Type B pancreatic cell (in vitro differentiated cells): ENCODE results near the gene GPR107. TPM values are rescaled to one million over a fixed set of nuclear protein-coding genes. Genes with fewer than 3 reads are reported as not detected.

Experiments used
- DNase-seq: peaks from one replicate; pipeline ENCODE4 v3.0.0; 2021; ENCODE audit warnings: mixed read lengths; ENCODE audit not compliant: unreplicated experiment; ENCODE audit errors: extremely low spot score
- H3K27ac Mint-ChIP-seq: 2 replicates; pipeline ENCODE4 v1.8.0; 2021; ENCODE audit warnings: mild to moderate bottlenecking, mixed read lengths
- H3K27me3 Mint-ChIP-seq: 2 replicates; pipeline ENCODE4 v1.8.0; 2021; ENCODE audit warnings: mixed read lengths
- H3K36me3 Mint-ChIP-seq: 2 replicates; pipeline ENCODE4 v1.8.0; 2021; ENCODE audit warnings: mixed read lengths
- H3K4me1 Mint-ChIP-seq: one replicate; pipeline ENCODE4 v1.8.0; 2021; ENCODE audit warnings: mixed read lengths; ENCODE audit not compliant: unreplicated experiment
- H3K4me3 Mint-ChIP-seq: 2 replicates; pipeline ENCODE4 v1.8.0; 2021; ENCODE audit warnings: mild to moderate bottlenecking, mixed read lengths
- H3K9me3 Mint-ChIP-seq: 2 replicates; pipeline ENCODE4 v1.8.0; 2021; ENCODE audit warnings: mixed read lengths
- CTCF ChIP-seq: fragments of 200-600 bp; sonication (generic); conservative IDR thresholded peaks from 2 replicates; pipeline ENCODE4 v1.5.0; 2021; ENCODE audit warnings: antibody characterized with exemption, mild to moderate bottlenecking
- total RNA-seq: library from RNA; stranded (reverse); gene quantifications from 2 replicates; pipeline ENCODE4 v1.2.1, GENCODE V29; 2021; ENCODE audit warnings: low replicate concordance

Gene GPR107
- total RNA-seq, 1 donor from 2014 or later: 43.6 TPM

DNA sequence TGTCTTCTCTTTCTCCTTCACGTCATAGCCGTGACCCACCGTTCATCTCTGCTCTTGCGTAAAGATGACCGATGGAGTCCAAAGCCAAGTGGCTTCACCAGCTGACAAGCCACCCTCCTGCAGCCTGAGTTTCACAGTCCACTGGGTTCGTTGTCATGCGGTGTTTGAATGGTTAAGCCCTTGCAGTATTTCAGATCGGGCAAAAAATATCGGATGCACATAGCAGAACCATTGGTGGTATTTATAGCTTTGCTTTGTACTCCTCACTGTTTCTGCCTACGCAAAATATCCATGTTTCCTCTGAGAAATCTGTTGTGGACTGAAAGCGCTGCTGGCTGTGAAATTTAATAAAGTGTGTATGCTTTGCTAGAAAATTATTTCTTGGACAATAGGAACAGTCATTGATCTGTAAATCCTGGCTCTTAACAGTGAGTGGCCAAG, 84.0 kb downstream of the GPR107 start:
- H3K9me3 Mint-ChIP-seq: no peaks in the 10 kb centered on the region
- no peaks in the 10 kb centered on the region for H3K27me3 Mint-ChIP-seq
- no peak overlapping the region for H3K4me3 Mint-ChIP-seq
- H3K27ac Mint-ChIP-seq: peak overlapping the region; percentile 73
- peaks cover 31% of the 10 kb centered on the region for H3K4me1 Mint-ChIP-seq
- TF ChIP-seq CTCF: no peak
- H3K36me3 Mint-ChIP-seq: peaks cover 13% of the 10 kb centered on the region
- DNase-seq: no peak

- H3K4me3 Mint-ChIP-seq: no peak overlapping the region
- H3K4me1 Mint-ChIP-seq: peaks cover 27% of the 10 kb centered on the region
- no peak for TF ChIP-seq CTCF
Measured at GRCh38 chr9:130138171-130138653, 84.5 kb downstream of the GPR107 start.

GRCh38 chr9:130138791-130139190, 85.1 kb downstream of the GPR107 start:
- TF ChIP-seq CTCF: no peak
- Mint-ChIP-seq H3K9me3 (no peaks in the 10 kb centered on the region), H3K27ac (peak overlapping the region; percentile 73), H3K27me3 (no peaks in the 10 kb centered on the region), H3K4me3 (no peak overlapping the region), H3K4me1 (peaks cover 33% of the 10 kb centered on the region), H3K36me3 (peaks cover 5% of the 10 kb centered on the region)
- no peak for DNase-seq

More at GRCh38 chr9:130138171-130138653, 84.5 kb downstream of the GPR107 start:
- Mint-ChIP-seq H3K36me3 (peaks cover 10% of the 10 kb centered on the region), H3K27ac (peak overlapping the region; percentile 73), H3K27me3 (no peaks in the 10 kb centered on the region), H3K9me3 (no peaks in the 10 kb centered on the region)
- no peak for DNase-seq

DNA sequence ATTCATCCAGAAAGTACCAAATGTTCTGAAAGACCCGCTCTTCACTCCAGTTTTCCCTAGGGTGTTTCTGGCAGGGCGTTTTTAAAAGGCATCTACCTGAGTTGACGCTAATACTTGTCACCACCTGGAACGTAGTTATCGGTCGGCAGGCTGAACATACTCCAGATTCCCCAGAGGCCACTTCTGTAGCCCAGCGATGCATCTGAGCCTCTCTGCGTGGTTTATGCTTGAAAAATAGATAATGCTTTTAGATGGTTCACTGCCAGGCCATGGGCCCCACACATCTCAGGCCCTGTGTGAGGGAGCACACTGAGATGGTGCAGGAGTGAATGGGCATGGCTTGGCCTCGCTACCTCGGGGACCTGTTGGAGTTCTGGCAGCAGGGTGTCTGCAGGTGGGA, 85.5 kb downstream of the GPR107 start:
- Mint-ChIP-seq H3K9me3 (no peaks in the 10 kb centered on the region), H3K4me3 (no peak overlapping the region), H3K27me3 (no peaks in the 10 kb centered on the region), H3K36me3 (peaks cover 5% of the 10 kb centered on the region), H3K4me1 (peaks cover 36% of the 10 kb centered on the region), H3K27ac (peak overlapping the region; percentile 73)
- no peak for TF ChIP-seq CTCF
- DNase-seq: no peak

- Mint-ChIP-seq H3K27me3 (no peaks in the 10 kb centered on the region), H3K9me3 (no peaks in the 10 kb centered on the region), H3K36me3 (peaks cover 4% of the 10 kb centered on the region), H3K27ac (no peak overlapping the region), H3K4me3 (no peak overlapping the region), H3K4me1 (peaks cover 36% of the 10 kb centered on the region)
- no peak for TF ChIP-seq CTCF
- no peak for DNase-seq
Measured at GRCh38 chr9:130140706-130141105, 87.0 kb downstream of the GPR107 start.

- H3K27ac Mint-ChIP-seq: no peak overlapping the region
- H3K27me3 Mint-ChIP-seq: peaks cover 2% of the 10 kb centered on the region
- no peak overlapping the region for H3K4me3 Mint-ChIP-seq
- H3K4me1 Mint-ChIP-seq: peaks cover 36% of the 10 kb centered on the region
- no peak for TF ChIP-seq CTCF
- H3K9me3 Mint-ChIP-seq: no peaks in the 10 kb centered on the region
- no peaks in the 10 kb centered on the region for H3K36me3 Mint-ChIP-seq
- DNase-seq: no peak
Measured at GRCh38 chr9:130142056-130142455, 88.3 kb downstream of the GPR107 start.
